H1 (cell line): ENCODE measurements around the gene MEI1. TPM values are rescaled to one million over a fixed set of nuclear protein-coding genes. Genes with fewer than 3 reads are reported as not detected.
"Not testable (repeated sequence)": the region's sequence is repeated elsewhere in the genome, so short reads cannot be mapped to it uniquely, and the experiment has no call there.

ENCODE experiments used
- CTCF ChIA-PET: fragments of 300-600 bp; sonication (Branson Sonifier 250); formaldehyde crosslinking; loops from one replicate; lab custom pipeline; 2021; ENCODE audit not compliant: partially characterized antibody; lab: Charles Lee
- POLR2A ChIA-PET: fragments of 300-600 bp; sonication (Branson Sonifier 250); formaldehyde crosslinking; loops from one replicate; lab custom pipeline; 2021; ENCODE audit warnings: inconsistent platforms; ENCODE audit not compliant: partially characterized antibody; lab: Charles Lee
- DNase-seq, 2 experiments: peaks; one replicate each; pipeline versions ENCODE4 v3.0.0 to v3.0.0-alpha.2; 2010 to 2022; ENCODE audit warnings: low spot score in 2 of 2, low read depth in 1 of 2, mixed read lengths in 1 of 2
- FAIRE-seq: peaks from 2 replicates; lab custom pipeline; 2011; peaks lifted over from hg19 to GRCh38; lab: Jason Lieb, UNC
- H2AFZ ChIP-seq: 2 replicates; pipeline ENCODE4 v1.8.1; 2012; ENCODE audit warnings: low read length, inconsistent platforms
- H2AK5ac ChIP-seq: 2 replicates; pipeline ENCODE4 v1.6.1; 2013; ENCODE audit warnings: low read depth, low read length
- H2BK120ac ChIP-seq: replicated peaks from 2 replicates; pipeline ENCODE3; 2013; ENCODE audit warnings: low read depth, low read length, inconsistent platforms
- H2BK12ac ChIP-seq: 2 replicates; pipeline ENCODE4 v1.6.1; 2013; ENCODE audit warnings: low read depth, low read length
- H2BK15ac ChIP-seq: 2 replicates; pipeline ENCODE4 v1.6.1; 2013; ENCODE audit warnings: low read length
- H2BK20ac ChIP-seq: 2 replicates; pipeline ENCODE4 v1.6.1; 2013; ENCODE audit warnings: low read length
- H2BK5ac ChIP-seq: 2 replicates; pipeline ENCODE4 v1.6.1; 2013; ENCODE audit warnings: low read depth, low read length
- H3K14ac ChIP-seq: 2 replicates; pipeline ENCODE4 v1.6.1; 2013; ENCODE audit warnings: inconsistent platforms; ENCODE audit not compliant: insufficient read length
- H3K18ac ChIP-seq: 2 replicates; pipeline ENCODE4 v1.6.1; 2013; ENCODE audit warnings: low read length; ENCODE audit errors: extremely low read depth
- H3K23ac ChIP-seq: 2 replicates; pipeline ENCODE4 v1.6.1; 2013; ENCODE audit warnings: inconsistent platforms; ENCODE audit not compliant: insufficient read length
- H3K23me2 ChIP-seq: 2 replicates; pipeline ENCODE4 v1.6.1; 2013; ENCODE audit warnings: low read depth, low read length
- H3K27ac ChIP-seq: 2 replicates; pipeline ENCODE4 v1.6.1; 2011; ENCODE audit warnings: low read depth, low read length, inconsistent platforms
- H3K27me3 ChIP-seq, 4 experiments: replicated peaks in 1 of 4; 1 replicate in 1 of 4; 2 replicates in 3 of 4; pipeline versions ENCODE4 v1.6.1 to v1.8.1; 2011 to 2013; ENCODE audit warnings: low read length in 3 of 4, mild to moderate bottlenecking in 3 of 4, inconsistent platforms in 2 of 4, mixed read lengths in 2 of 4, moderate library complexity in 1 of 4; ENCODE audit not compliant: control insufficient read depth in 3 of 4, insufficient read depth in 3 of 4; ENCODE audit errors: extremely low read depth in 1 of 4
- H3K36me3 ChIP-seq, 4 experiments: 2 replicates each; pipeline versions ENCODE4 v1.6.1 to v1.8.1; 2011 to 2013; ENCODE audit warnings: mild to moderate bottlenecking in 4 of 4, low read length in 3 of 4, moderate library complexity in 2 of 4, control low read depth in 1 of 4, inconsistent platforms in 1 of 4; ENCODE audit not compliant: insufficient read depth in 4 of 4, control insufficient read depth in 2 of 4
- H3K4ac ChIP-seq: replicated peaks from 2 replicates; pipeline ENCODE3; 2013; ENCODE audit warnings: low read length, low read depth, mixed read lengths, inconsistent platforms; ENCODE audit not compliant: insufficient read length
- H3K4me1 ChIP-seq, 4 experiments: replicated peaks in 1 of 4; 1 replicate in 1 of 4; 2 replicates in 3 of 4; pipeline versions ENCODE4 v1.6.1 to v1.8.1; 2011 to 2013; ENCODE audit warnings: low read length in 3 of 4, inconsistent platforms in 2 of 4, mixed read lengths in 1 of 4; ENCODE audit not compliant: insufficient read depth in 4 of 4, control insufficient read depth in 3 of 4
- H3K4me2 ChIP-seq, 2 experiments: 2 replicates each; pipeline versions ENCODE4 v1.6.1 to v1.8.1; 2011 to 2013; ENCODE audit warnings: low read depth in 2 of 2, low read length in 2 of 2, control low read depth in 1 of 2, inconsistent platforms in 1 of 2, mild to moderate bottlenecking in 1 of 2; ENCODE audit not compliant: insufficient read depth in 1 of 2
- H3K4me3 ChIP-seq, 4 experiments: fragments of 200-600, 300-600 bp in 1 of 4; sonication (generic), shearing (Covaris generic), sonication (Bioruptor Twin) in 1 of 4; 2 replicates each; pipeline versions ENCODE4 v1.5.1 to v1.8.1; 2011 to 2016; ENCODE audit warnings: low read length in 4 of 4, low read depth in 3 of 4, control low read depth in 2 of 4, inconsistent platforms in 2 of 4, mild to moderate bottlenecking in 2 of 4, mixed read lengths in 1 of 4, moderate library complexity in 1 of 4; ENCODE audit not compliant: insufficient read depth in 2 of 4; ENCODE audit errors: extremely low read depth in 1 of 4
- H3K56ac ChIP-seq: replicated peaks from 2 replicates; pipeline ENCODE3; 2013; ENCODE audit warnings: low read depth, mild to moderate bottlenecking, mixed read lengths, low read length, inconsistent platforms; ENCODE audit not compliant: insufficient read length
- H3K79me1 ChIP-seq: 2 replicates; pipeline ENCODE4 v1.6.1; 2013; ENCODE audit warnings: low read depth, low read length, control low read depth
- H3K79me2 ChIP-seq, 2 experiments: 2 replicates each; pipeline versions ENCODE4 v1.6.1 to v1.8.1; 2012 to 2013; ENCODE audit warnings: low read length in 2 of 2, mild to moderate bottlenecking in 2 of 2, inconsistent platforms in 1 of 2; ENCODE audit not compliant: insufficient read depth in 2 of 2, control insufficient read depth in 1 of 2
- H3K9ac ChIP-seq, 4 experiments: replicated peaks in 1 of 4; 1 replicate in 1 of 4; 2 replicates in 3 of 4; pipeline versions ENCODE4 v1.6.1 to v1.8.1; 2011 to 2013; ENCODE audit warnings: low read depth in 3 of 4, low read length in 3 of 4, control low read depth in 2 of 4, mild to moderate bottlenecking in 2 of 4, moderate library complexity in 2 of 4, inconsistent platforms in 1 of 4; ENCODE audit errors: extremely low read depth in 1 of 4
- H3K9me3 ChIP-seq, 2 experiments: 2 replicates each; pipeline versions ENCODE4 v1.6.1 to v1.8.1; 2012 to 2013; ENCODE audit warnings: mild to moderate bottlenecking in 2 of 2, moderate library complexity in 2 of 2, control low read depth in 1 of 2, inconsistent platforms in 1 of 2, low read depth in 1 of 2, low read length in 1 of 2, mixed read lengths in 1 of 2; ENCODE audit not compliant: insufficient read depth in 2 of 2
- H4K20me1 ChIP-seq, 2 experiments: replicated peaks in 1 of 2; 2 replicates each; pipeline versions ENCODE3 to v1.8.1; 2011 to 2013; ENCODE audit warnings: inconsistent platforms in 2 of 2, low read length in 2 of 2, mild to moderate bottlenecking in 1 of 2; ENCODE audit not compliant: insufficient read depth in 2 of 2, control insufficient read depth in 1 of 2
- H4K5ac ChIP-seq: 2 replicates; pipeline ENCODE4 v1.6.1; 2013; ENCODE audit warnings: low read length, low read depth, mixed read lengths, inconsistent platforms; ENCODE audit not compliant: insufficient read length
- H4K8ac ChIP-seq: 2 replicates; pipeline ENCODE4 v1.8.0; 2013; ENCODE audit warnings: mild to moderate bottlenecking, moderate library complexity, low read length, inconsistent platforms; ENCODE audit not compliant: insufficient read depth; ENCODE audit errors: extremely low read depth
- H4K91ac ChIP-seq: replicated peaks from 2 replicates; pipeline ENCODE3; 2013; ENCODE audit warnings: low read length, mixed read lengths, inconsistent platforms; ENCODE audit not compliant: insufficient read length
- WGBS, 2 experiments: shearing (Covaris generic) in 1 of 2; methylation state at CpG; one replicate each; pipeline versions ENCODE4 v1.1.6 to v1.1.7; 2013 to 2015; ENCODE audit warnings: low lambda C conversion rate in 2 of 2, mixed read lengths in 2 of 2, inconsistent platforms in 1 of 2, low coverage in 1 of 2, missing lambda C conversion rate in 1 of 2; ENCODE audit not compliant: insufficient replicate concordance in 2 of 2, insufficient coverage in 1 of 2, insufficient read length in 1 of 2; ENCODE audit errors: extremely low coverage in 1 of 2, missing lambda C conversion rate in 1 of 2; 5-methylcytosine and 5-hydroxymethylcytosine counted together
- polyA plus RNA-seq, 7 experiments: library from polyadenylated mRNA; depleted of rRNA in 3 of 7; stranded (reverse) in 5 of 7; unstranded in 2 of 7; fragments of >200 nt in 5 of 7; fragments of 200-250 nt in 2 of 7; gene quantifications; 1 replicate in 5 of 7; 2 replicates in 1 of 7; 4 replicates in 1 of 7; pipeline versions ENCODE4 v1.2.1 to v1.2.3, GENCODE V29; 2011 to 2013; ENCODE audit warnings: missing spikeins in 2 of 7, mixed read lengths in 2 of 7
- total RNA-seq: library from RNA; stranded (reverse); fragmentation: NEBNext Ultra II Directional; extraction: Animal tissue kit (Norgen Biotek cat#: 25700); gene quantifications from 2 replicates; pipeline ENCODE4 v1.2.1, GENCODE V29; 2021

Gene MEI1
- total and polyA plus RNA-seq, 2 of the 8 experiments (the other 6 are each of a cell fraction or from before 2014, with no cell fraction given) = 0.27 to 0.54 TPM

- CTCF ChIA-PET = interaction anchor here (0.6 to 1.6 kb wide), 4 partner anchors 13 to 873 kb away, joined by 3 to 6 read pairs (median 4); no protein-coding TSS in a partner anchor
- FAIRE-seq = not testable (repeated sequence)
These were observed 27.2 kb upstream of the MEI1 start for GRCh38 chr22:41672096-41672495.

More at GRCh38 chr22:41672096-41672495, 27.2 kb upstream of the MEI1 start:
- not testable (repeated sequence) for H4K5ac ChIP-seq, H2BK15ac ChIP-seq, H3K4me3 ChIP-seq, DNase-seq, H3K56ac ChIP-seq, H2AFZ ChIP-seq, H3K27ac ChIP-seq, H3K4me2 ChIP-seq, H3K4ac ChIP-seq, H4K20me1 ChIP-seq, H3K79me2 ChIP-seq, H2BK120ac ChIP-seq, H3K4me1 ChIP-seq, H3K9ac ChIP-seq, H2BK12ac ChIP-seq, H3K9me3 ChIP-seq, H3K23ac ChIP-seq, H3K14ac ChIP-seq, H2BK5ac ChIP-seq, H2BK20ac ChIP-seq, H4K91ac ChIP-seq, H3K27me3 ChIP-seq, H2AK5ac ChIP-seq, H3K23me2 ChIP-seq, H3K18ac ChIP-seq, H4K8ac ChIP-seq
- 90% methylated on average over 10 of the region's 10 CpGs; no CpG with 5 or more reads in 1 of the 2 experiments for WGBS, 2 experiments
- POLR2A ChIA-PET = interaction anchor here (1.4 kb wide), 1 partner anchor 50 kb away, joined by 5 read pairs; no protein-coding TSS in a partner anchor
- H3K79me1 ChIP-seq = peaks cover 10% of the 10 kb centered on the region
- H3K36me3 ChIP-seq = peaks cover 3 to 17% (median 9%) of the 10 kb centered on the region in 4 experiments; a peak in 7 of 8 replicates
